GM21423 (cell line): ENCODE data around the gene KRTAP12-4.
"Not testable (repeated sequence)": the region's sequence is repeated elsewhere in the genome, so short reads cannot be mapped to it uniquely, and the experiment has no call there.

Experiments
- ATAC-seq: cut with Tn5 transposase; IDR thresholded peaks from one replicate; pipeline ENCODE4 v1.9.1; 2021; ENCODE audit warnings: mild to moderate bottlenecking, moderate library complexity; ENCODE audit not compliant: unreplicated experiment

KRTAP12-4 gene

GRCh38 chr21:44637018-44637850, 17.2 kb downstream of the KRTAP12-4 start, which contains the start of gene KRTAP10-10:
KRTAP10-10 (plus strand) TSS chr21:44637356; CDS start chr21:44637418, 62 bp downstream.
- no peak for ATAC-seq

GRCh38 chr21:44636209-44637017, 18.0 kb downstream of the KRTAP12-4 start:
- ATAC-seq = no peak

GRCh38 chr21:44632067-44632466, 22.4 kb downstream of the KRTAP12-4 start:
- no peak for ATAC-seq

GRCh38 chr21:44630440-44630839, 24.0 kb downstream of the KRTAP12-4 start:
- ATAC-seq = no peak

- no peak for ATAC-seq
Observed at GRCh38 chr21:44628707-44629391, 25.6 kb downstream of the KRTAP12-4 start.

GRCh38 chr21:44627831-44628233, 26.6 kb downstream of the KRTAP12-4 start:
- not testable (repeated sequence) for ATAC-seq

GRCh38 chr21:44627181-44627822, 27.2 kb downstream of the KRTAP12-4 start:
- not testable (repeated sequence) for ATAC-seq

- no peak for ATAC-seq
Observed at GRCh38 chr21:44626673-44627143, 27.8 kb downstream of the KRTAP12-4 start, which contains the start of gene KRTAP10-9. KRTAP10-9 (plus strand) TSS chr21:44627093; CDS start chr21:44627172, 79 bp downstream.

GRCh38 chr21:44626262-44626661, 28.2 kb downstream of the KRTAP12-4 start:
- no peak for ATAC-seq

GRCh38 chr21:44625756-44626155, 28.7 kb downstream of the KRTAP12-4 start:
- ATAC-seq = no peak

- ATAC-seq = no peak
Observed at GRCh38 chr21:44623575-44623974, 30.9 kb downstream of the KRTAP12-4 start.

GRCh38 chr21:44619886-44620285, 34.6 kb downstream of the KRTAP12-4 start:
- ATAC-seq = no peak

- no peak for ATAC-seq
Observed at GRCh38 chr21:44618909-44619308, 35.5 kb downstream of the KRTAP12-4 start.

GRCh38 chr21:44618504-44618903, 36.0 kb downstream of the KRTAP12-4 start:
- ATAC-seq = no peak

- no peak for ATAC-seq
Observed at GRCh38 chr21:44617071-44617501, 37.4 kb downstream of the KRTAP12-4 start.

- no peak for ATAC-seq
Observed at GRCh38 chr21:44616591-44616926, 37.9 kb downstream of the KRTAP12-4 start.

- no peak for ATAC-seq
Observed at GRCh38 chr21:44615911-44616590, 38.4 kb downstream of the KRTAP12-4 start.

GRCh38 chr21:44615466-44615865, 39.0 kb downstream of the KRTAP12-4 start:
- ATAC-seq = no peak

- ATAC-seq = no peak
Observed at GRCh38 chr21:44614961-44615391, 39.5 kb downstream of the KRTAP12-4 start.

GRCh38 chr21:44614161-44614631, 40.3 kb downstream of the KRTAP12-4 start:
- ATAC-seq = no peak
